HepG2 (cell line): ENCODE data around the gene OR4E2. TPM values are rescaled to one million over a fixed set of nuclear protein-coding genes. Genes with fewer than 3 reads are reported as not detected.
"Not testable (repeated sequence)": the region's sequence is repeated elsewhere in the genome, so short reads cannot be mapped to it uniquely, and the experiment has no call there.

Source experiments
- ATAC-seq: fragments of 200-7000 bp; cut with Tn5 transposase; 3 replicates; pipeline ENCODE4 v1.9.1; 2020; ENCODE audit warnings: mild to moderate bottlenecking, moderate library complexity
- BruUV-seq: library from RNA; stranded (reverse); fragments of 400-500 nt; replicated peaks from 2 replicates; lab custom pipeline; 2021; lab: Mats Ljungman, UMichigan
- CTCF ChIA-PET: fragments of 300-600 bp; formaldehyde crosslinking; extraction: SDS; loops from one replicate; lab custom pipeline; 2021; ENCODE audit warnings: low total read pairs, inconsistent platforms, low intra/inter-chr PET ratio; lab: Yijun Ruan, JAX
- POLR2A ChIA-PET: fragments of 350-600 bp; sonication (Branson Sonifier 250); formaldehyde crosslinking; loops from one replicate; lab custom pipeline; 2020; ENCODE audit warnings: antibody characterized with exemption, inconsistent platforms; lab: Yijun Ruan, JAX
- DNase-seq: peaks from one replicate; pipeline ENCODE4 v3.0.0-alpha.2; 2015; ENCODE audit warnings: low spot score
- FAIRE-seq: peaks from 3 replicates; lab custom pipeline; 2011; peaks lifted over from hg19 to GRCh38; lab: Jason Lieb, UNC
- H2AFZ ChIP-seq: one replicate; pipeline ENCODE4 v1.6.1; 2011; ENCODE audit warnings: low read length, inconsistent platforms
- H3K27ac ChIP-seq: fragments of 300-600 bp; 3 replicates; pipeline ENCODE4 v1.8.0; 2011; ENCODE audit warnings: mixed run types, mild to moderate bottlenecking, mixed read lengths, low read length, inconsistent platforms; ENCODE audit not compliant: insufficient read depth; ENCODE audit errors: extremely low read length
- H3K27me3 ChIP-seq, 2 experiments: fragments of 200-600 bp in 1 of 2; 2 replicates in 1 of 2; 3 replicates in 1 of 2; pipeline versions ENCODE4 v1.6.0 to v1.8.0; 2011; ENCODE audit warnings: low read length in 2 of 2, mild to moderate bottlenecking in 2 of 2, moderate library complexity in 2 of 2, inconsistent platforms in 1 of 2; ENCODE audit not compliant: insufficient read depth in 2 of 2, control insufficient read depth in 1 of 2
- H3K36me3 ChIP-seq, 2 experiments: fragments of 200-600 bp in 1 of 2; replicated peaks in 1 of 2; 2 replicates in 1 of 2; 3 replicates in 1 of 2; pipeline versions ENCODE4 v1.5.1 to v1.8.0; 2011; ENCODE audit warnings: low read length in 2 of 2, inconsistent platforms in 1 of 2; ENCODE audit not compliant: insufficient read depth in 2 of 2, control insufficient read depth in 1 of 2
- H3K4me1 ChIP-seq: 2 replicates; pipeline ENCODE4 v1.5.1; 2012; ENCODE audit warnings: low read length, inconsistent platforms; ENCODE audit not compliant: insufficient read depth
- H3K4me2 ChIP-seq: 2 replicates; pipeline ENCODE4 v1.6.0; 2011; ENCODE audit warnings: low read depth, low read length, inconsistent platforms
- H3K4me3 ChIP-seq, 3 experiments: fragments of 200-600 bp in 1 of 3; sonication (generic), shearing (Covaris generic) in 1 of 3; replicated peaks in 1 of 3; 2 replicates each; pipeline ENCODE4 v1.5.1; 2011 to 2016; ENCODE audit warnings: low read length in 3 of 3, inconsistent platforms in 2 of 3, low read depth in 2 of 3, mild to moderate bottlenecking in 2 of 3, control low read depth in 1 of 3, mixed read lengths in 1 of 3; ENCODE audit not compliant: insufficient read depth in 1 of 3
- H3K79me2 ChIP-seq: one replicate; pipeline ENCODE4 v1.6.1; 2011; ENCODE audit warnings: low read length, inconsistent platforms; ENCODE audit not compliant: insufficient read depth
- H3K9ac ChIP-seq: 2 replicates; pipeline ENCODE4 v1.6.0; 2011; ENCODE audit warnings: mild to moderate bottlenecking, low read depth, low read length, inconsistent platforms; ENCODE audit not compliant: insufficient read depth
- H3K9me3 ChIP-seq: 2 replicates; pipeline ENCODE4 v1.5.1; 2012; ENCODE audit warnings: mild to moderate bottlenecking, low read length
- H4K20me1 ChIP-seq: 2 replicates; pipeline ENCODE4 v1.6.0; 2011; ENCODE audit warnings: inconsistent platforms, mild to moderate bottlenecking, low read length, moderate library complexity; ENCODE audit not compliant: insufficient read depth
- FOXK2 ChIP-seq: fragments of 450-650 bp; IDR thresholded peaks from 2 replicates; pipeline ENCODE4 v1.6.1; 2016
- HNRNPL ChIP-seq: fragments of 200-400 bp; formaldehyde crosslinking; IDR thresholded peaks from 2 replicates; pipeline ENCODE4 v1.6.1; 2017; ENCODE audit warnings: mild to moderate bottlenecking, low read depth, low read length
- HOXA7 ChIP-seq: sonication (generic); formaldehyde crosslinking; IDR thresholded peaks from 2 replicates; pipeline ENCODE4 v1.8.1; 2022; ENCODE audit warnings: mild to moderate bottlenecking, missing genetic modification reagents, moderate library complexity
- SOX13 ChIP-seq, 3 experiments: fragments of 450-650 bp in 1 of 3; sonication (generic) in 1 of 3; formaldehyde crosslinking in 1 of 3; IDR thresholded peaks in 2 of 3; conservative IDR thresholded peaks in 1 of 3; 2 replicates each; pipeline versions ENCODE4 v1.5.0 to v1.6.1; 2016 to 2020; ENCODE audit warnings: antibody characterized with exemption in 1 of 3, mild to moderate bottlenecking in 1 of 3, missing compliant biosample characterization in 1 of 3, missing genetic modification reagents in 1 of 3, moderate library complexity in 1 of 3
- ZFX ChIP-seq: sonication (generic); formaldehyde crosslinking; IDR thresholded peaks from 2 replicates; pipeline ENCODE4 v1.4.0; 2020; ENCODE audit warnings: mild to moderate bottlenecking, low read depth, missing genetic modification reagents, moderate library complexity
- ZNF451 ChIP-seq: sonication (generic); formaldehyde crosslinking; IDR thresholded peaks from 2 replicates; pipeline ENCODE4 v1.5.0; 2020; ENCODE audit warnings: mild to moderate bottlenecking, missing genetic modification reagents
- whole genome bisulfite sequencing: methylation state at CpG from one replicate; pipeline ENCODE4 v1.1.6; 2017; ENCODE audit warnings: low lambda C conversion rate; 5-methylcytosine and 5-hydroxymethylcytosine counted together
- in situ Hi-C: cut with HindIII; loops from 2 replicates; pipeline ENCODE4 v1.10.0; 2017; ENCODE audit warnings: low pct_unique_long_range_greater_than_20kb; ENCODE audit not compliant: extremely low pct_ligation_motif_present
- intact Hi-C: fragments of 100-400 bp; cut with micrococcal nuclease; formaldehyde crosslinking; loops from one replicate; pipeline ENCODE4 v1.10.0; 2022; ENCODE audit not compliant: unreplicated experiment
- polyA plus RNA-seq, 8 experiments: library from polyadenylated mRNA; depleted of rRNA in 3 of 8; stranded (reverse) in 7 of 8; unstranded in 1 of 8; fragments of >200 nt; fragmentation: Illumina TruSeq in 4 of 8; extraction: Trizol in 4 of 8; gene quantifications; 2 replicates each; pipeline versions ENCODE4 v1.2.1 to v1.2.3, GENCODE V29; 2011 to 2016; ENCODE audit warnings: low read depth in 4 of 8, missing spikeins in 1 of 8, mixed read lengths in 1 of 8; ENCODE audit not compliant: insufficient read depth in 1 of 8
- total RNA-seq, 5 experiments: library from RNA; depleted of rRNA; stranded (reverse); fragments of >200 nt; fragmentation: Illumina TruSeq; extraction: Trizol; gene quantifications; 2 replicates each; pipeline ENCODE4 v1.2.3, GENCODE V29; 2016; ENCODE audit warnings: low read depth in 1 of 5
- TF ChIP-seq, protein P1 (sequence below): sonication (generic); formaldehyde crosslinking; IDR thresholded peaks from 2 replicates; pipeline ENCODE4 v1.5.0; 2020; ENCODE audit warnings: mild to moderate bottlenecking, missing genetic modification reagents, borderline replicate concordance
- TF ChIP-seq, protein P2 (sequence below): sonication (generic); formaldehyde crosslinking; IDR thresholded peaks from 2 replicates; pipeline ENCODE4 v1.4.0; 2020; ENCODE audit warnings: missing genetic modification reagents, borderline replicate concordance

OR4E2 gene
- total and polyA plus RNA-seq, 2 of the 13 experiments (the other 11 are each of a cell fraction or from before 2014, with no cell fraction given): not detected

DNA sequence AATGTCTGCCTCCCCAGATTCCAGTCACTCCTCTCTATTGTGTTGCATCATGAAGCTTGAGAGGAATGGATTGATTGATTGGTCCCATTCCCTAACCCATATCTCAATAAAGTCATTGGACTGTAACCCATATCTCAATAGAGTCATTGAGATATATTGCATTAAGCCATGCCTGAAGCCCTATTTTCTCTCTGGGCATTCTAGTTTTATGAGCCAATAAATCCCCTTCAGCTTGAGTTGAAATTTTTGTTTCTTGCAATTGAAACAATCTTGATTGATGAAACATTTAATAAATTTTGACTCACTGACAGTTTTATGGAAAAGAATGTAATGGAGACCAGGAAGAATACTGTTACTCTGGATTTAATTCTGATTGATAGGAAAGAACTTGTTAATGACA is 40.8 kb downstream of the OR4E2 start (continued):
- no peak for TF ChIP-seq SOX13 (IDR thresholded peaks at IDR 0.05)
- TF ChIP-seq SOX13 (CRISPR knock-in tag; conservative IDR thresholded peaks at IDR 0.05 in 1 of 2, IDR thresholded peaks at IDR 0.05 in 1 of 2): no peak
- no peak for TF ChIP-seq HOXA7 (CRISPR knock-in tag)
- no peak for TF ChIP-seq FOXK2
- TF ChIP-seq, protein P1, sequence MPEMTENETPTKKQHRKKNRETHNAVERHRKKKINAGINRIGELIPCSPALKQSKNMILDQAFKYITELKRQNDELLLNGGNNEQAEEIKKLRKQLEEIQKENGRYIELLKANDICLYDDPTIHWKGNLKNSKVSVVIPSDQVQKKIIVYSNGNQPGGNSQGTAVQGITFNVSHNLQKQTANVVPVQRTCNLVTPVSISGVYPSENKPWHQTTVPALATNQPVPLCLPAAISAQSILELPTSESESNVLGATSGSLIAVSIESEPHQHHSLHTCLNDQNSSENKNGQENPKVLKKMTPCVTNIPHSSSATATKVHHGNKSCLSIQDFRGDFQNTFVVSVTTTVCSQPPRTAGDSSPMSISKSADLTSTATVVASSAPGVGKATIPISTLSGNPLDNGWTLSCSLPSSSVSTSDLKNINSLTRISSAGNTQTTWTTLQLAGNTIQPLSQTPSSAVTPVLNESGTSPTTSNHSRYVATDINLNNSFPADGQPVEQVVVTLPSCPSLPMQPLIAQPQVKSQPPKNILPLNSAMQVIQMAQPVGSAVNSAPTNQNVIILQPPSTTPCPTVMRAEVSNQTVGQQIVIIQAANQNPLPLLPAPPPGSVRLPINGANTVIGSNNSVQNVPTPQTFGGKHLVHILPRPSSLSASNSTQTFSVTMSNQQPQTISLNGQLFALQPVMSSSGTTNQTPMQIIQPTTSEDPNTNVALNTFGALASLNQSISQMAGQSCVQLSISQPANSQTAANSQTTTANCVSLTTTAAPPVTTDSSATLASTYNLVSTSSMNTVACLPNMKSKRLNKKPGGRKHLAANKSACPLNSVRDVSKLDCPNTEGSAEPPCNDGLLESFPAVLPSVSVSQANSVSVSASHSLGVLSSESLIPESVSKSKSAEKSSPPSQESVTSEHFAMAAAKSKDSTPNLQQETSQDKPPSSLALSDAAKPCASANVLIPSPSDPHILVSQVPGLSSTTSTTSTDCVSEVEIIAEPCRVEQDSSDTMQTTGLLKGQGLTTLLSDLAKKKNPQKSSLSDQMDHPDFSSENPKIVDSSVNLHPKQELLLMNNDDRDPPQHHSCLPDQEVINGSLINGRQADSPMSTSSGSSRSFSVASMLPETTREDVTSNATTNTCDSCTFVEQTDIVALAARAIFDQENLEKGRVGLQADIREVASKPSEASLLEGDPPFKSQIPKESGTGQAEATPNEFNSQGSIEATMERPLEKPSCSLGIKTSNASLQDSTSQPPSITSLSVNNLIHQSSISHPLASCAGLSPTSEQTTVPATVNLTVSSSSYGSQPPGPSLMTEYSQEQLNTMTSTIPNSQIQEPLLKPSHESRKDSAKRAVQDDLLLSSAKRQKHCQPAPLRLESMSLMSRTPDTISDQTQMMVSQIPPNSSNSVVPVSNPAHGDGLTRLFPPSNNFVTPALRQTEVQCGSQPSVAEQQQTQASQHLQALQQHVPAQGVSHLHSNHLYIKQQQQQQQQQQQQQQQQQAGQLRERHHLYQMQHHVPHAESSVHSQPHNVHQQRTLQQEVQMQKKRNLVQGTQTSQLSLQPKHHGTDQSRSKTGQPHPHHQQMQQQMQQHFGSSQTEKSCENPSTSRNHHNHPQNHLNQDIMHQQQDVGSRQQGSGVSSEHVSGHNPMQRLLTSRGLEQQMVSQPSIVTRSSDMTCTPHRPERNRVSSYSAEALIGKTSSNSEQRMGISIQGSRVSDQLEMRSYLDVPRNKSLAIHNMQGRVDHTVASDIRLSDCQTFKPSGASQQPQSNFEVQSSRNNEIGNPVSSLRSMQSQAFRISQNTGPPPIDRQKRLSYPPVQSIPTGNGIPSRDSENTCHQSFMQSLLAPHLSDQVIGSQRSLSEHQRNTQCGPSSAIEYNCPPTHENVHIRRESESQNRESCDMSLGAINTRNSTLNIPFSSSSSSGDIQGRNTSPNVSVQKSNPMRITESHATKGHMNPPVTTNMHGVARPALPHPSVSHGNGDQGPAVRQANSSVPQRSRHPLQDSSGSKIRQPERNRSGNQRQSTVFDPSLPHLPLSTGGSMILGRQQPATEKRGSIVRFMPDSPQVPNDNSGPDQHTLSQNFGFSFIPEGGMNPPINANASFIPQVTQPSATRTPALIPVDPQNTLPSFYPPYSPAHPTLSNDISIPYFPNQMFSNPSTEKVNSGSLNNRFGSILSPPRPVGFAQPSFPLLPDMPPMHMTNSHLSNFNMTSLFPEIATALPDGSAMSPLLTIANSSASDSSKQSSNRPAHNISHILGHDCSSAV (CRISPR knock-in tag): no peak
- TF ChIP-seq ZNF451 (CRISPR knock-in tag): no peak
- no peak for TF ChIP-seq ZFX (CRISPR knock-in tag)
- no peak for TF ChIP-seq HNRNPL
- TF ChIP-seq, protein P2, sequence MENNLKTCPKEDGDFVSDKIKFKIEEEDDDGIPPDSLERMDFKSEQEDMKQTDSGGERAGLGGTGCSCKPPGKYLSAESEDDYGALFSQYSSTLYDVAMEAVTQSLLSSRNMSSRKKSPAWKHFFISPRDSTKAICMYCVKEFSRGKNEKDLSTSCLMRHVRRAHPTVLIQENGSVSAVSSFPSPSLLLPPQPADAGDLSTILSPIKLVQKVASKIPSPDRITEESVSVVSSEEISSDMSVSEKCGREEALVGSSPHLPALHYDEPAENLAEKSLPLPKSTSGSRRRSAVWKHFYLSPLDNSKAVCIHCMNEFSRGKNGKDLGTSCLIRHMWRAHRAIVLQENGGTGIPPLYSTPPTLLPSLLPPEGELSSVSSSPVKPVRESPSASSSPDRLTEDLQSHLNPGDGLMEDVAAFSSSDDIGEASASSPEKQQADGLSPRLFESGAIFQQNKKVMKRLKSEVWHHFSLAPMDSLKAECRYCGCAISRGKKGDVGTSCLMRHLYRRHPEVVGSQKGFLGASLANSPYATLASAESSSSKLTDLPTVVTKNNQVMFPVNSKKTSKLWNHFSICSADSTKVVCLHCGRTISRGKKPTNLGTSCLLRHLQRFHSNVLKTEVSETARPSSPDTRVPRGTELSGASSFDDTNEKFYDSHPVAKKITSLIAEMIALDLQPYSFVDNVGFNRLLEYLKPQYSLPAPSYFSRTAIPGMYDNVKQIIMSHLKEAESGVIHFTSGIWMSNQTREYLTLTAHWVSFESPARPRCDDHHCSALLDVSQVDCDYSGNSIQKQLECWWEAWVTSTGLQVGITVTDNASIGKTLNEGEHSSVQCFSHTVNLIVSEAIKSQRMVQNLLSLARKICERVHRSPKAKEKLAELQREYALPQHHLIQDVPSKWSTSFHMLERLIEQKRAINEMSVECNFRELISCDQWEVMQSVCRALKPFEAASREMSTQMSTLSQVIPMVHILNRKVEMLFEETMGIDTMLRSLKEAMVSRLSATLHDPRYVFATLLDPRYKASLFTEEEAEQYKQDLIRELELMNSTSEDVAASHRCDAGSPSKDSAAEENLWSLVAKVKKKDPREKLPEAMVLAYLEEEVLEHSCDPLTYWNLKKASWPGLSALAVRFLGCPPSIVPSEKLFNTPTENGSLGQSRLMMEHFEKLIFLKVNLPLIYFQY (CRISPR knock-in tag): no peak

DNA sequence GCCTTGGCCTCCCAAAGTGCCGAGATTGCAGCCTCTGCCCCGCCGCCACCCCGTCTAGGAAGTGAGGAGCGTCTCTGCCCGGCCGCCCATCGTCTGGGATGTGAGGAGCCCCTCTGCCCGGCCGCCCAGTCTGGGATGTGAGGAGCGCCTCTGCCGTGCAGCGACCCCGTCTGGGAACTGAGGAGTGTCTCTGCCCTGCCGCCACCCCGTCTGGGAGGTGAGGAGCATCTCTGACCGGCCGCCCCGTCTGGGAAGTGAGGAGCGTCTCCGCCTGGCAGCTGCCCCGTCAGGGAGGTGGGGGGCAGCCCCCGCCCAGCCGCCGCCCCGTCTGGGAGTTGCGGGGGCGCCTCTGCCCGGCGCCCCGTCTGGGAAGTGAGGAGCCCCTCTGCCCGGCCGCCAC is 44.0 kb downstream of the OR4E2 start:
- H3K27ac ChIP-seq, CTCF ChIA-PET, H3K36me3 ChIP-seq, H3K4me1 ChIP-seq, H3K4me2 ChIP-seq, H3K27me3 ChIP-seq, POLR2A ChIA-PET, H3K79me2 ChIP-seq, H3K9me3 ChIP-seq, in situ Hi-C loops, H3K4me3 ChIP-seq, H4K20me1 ChIP-seq, FAIRE-seq, H2AFZ ChIP-seq, H3K9ac ChIP-seq, intact Hi-C loops, DNase-seq, BruUV-seq, ATAC-seq: not testable (repeated sequence)
- WGBS: 81% methylated on average over 33 of the region's 33 CpGs
